ENCODE results near the gene NFIB. TPM values are rescaled to one million over a fixed set of nuclear protein-coding genes. Genes with fewer than 3 reads are reported as not detected.

The NFIB gene
- total RNA-seq, 1 donor from 2014 or later = 99.4 TPM

- H3K9me3 ChIP-seq = no peaks in the 10 kb centered on the region
- no peak for DNase-seq
- H3K36me3 ChIP-seq = no peaks in the 10 kb centered on the region
- no peaks in the 10 kb centered on the region for H3K27me3 ChIP-seq
- H3K4me1 ChIP-seq = peaks cover 50% of the 10 kb centered on the region
- peak overlapping the region; percentile 70 for H3K4me3 ChIP-seq
- TF ChIP-seq, protein P1, sequence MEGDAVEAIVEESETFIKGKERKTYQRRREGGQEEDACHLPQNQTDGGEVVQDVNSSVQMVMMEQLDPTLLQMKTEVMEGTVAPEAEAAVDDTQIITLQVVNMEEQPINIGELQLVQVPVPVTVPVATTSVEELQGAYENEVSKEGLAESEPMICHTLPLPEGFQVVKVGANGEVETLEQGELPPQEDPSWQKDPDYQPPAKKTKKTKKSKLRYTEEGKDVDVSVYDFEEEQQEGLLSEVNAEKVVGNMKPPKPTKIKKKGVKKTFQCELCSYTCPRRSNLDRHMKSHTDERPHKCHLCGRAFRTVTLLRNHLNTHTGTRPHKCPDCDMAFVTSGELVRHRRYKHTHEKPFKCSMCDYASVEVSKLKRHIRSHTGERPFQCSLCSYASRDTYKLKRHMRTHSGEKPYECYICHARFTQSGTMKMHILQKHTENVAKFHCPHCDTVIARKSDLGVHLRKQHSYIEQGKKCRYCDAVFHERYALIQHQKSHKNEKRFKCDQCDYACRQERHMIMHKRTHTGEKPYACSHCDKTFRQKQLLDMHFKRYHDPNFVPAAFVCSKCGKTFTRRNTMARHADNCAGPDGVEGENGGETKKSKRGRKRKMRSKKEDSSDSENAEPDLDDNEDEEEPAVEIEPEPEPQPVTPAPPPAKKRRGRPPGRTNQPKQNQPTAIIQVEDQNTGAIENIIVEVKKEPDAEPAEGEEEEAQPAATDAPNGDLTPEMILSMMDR (IDR thresholded peaks at IDR 0.05) = no peak
- peak overlapping the region; percentile 96 for H3K27ac ChIP-seq
- intact Hi-C loops (cut with DNase I) = no loop called here
- no peak for ATAC-seq
Observed at GRCh38 chr9:14321517-14322130, 7.7 kb upstream of the NFIB start.

GRCh38 chr9:14320271-14321181 lies 6.6 kb upstream of the NFIB start:
- TF ChIP-seq, protein P1 (IDR thresholded peaks at IDR 0.05) = no peak
- H3K27ac ChIP-seq = peak overlapping the region; percentile 96
- no peaks in the 10 kb centered on the region for H3K36me3 ChIP-seq
- H3K27me3 ChIP-seq = no peaks in the 10 kb centered on the region
- DNase-seq (no peak), ATAC-seq (no peak)
- H3K4me3 ChIP-seq = peak overlapping the region; percentile 70
- peaks cover 49% of the 10 kb centered on the region for H3K4me1 ChIP-seq
- H3K9me3 ChIP-seq = no peaks in the 10 kb centered on the region
- intact Hi-C loops (cut with DNase I) = no loop called here

DNA sequence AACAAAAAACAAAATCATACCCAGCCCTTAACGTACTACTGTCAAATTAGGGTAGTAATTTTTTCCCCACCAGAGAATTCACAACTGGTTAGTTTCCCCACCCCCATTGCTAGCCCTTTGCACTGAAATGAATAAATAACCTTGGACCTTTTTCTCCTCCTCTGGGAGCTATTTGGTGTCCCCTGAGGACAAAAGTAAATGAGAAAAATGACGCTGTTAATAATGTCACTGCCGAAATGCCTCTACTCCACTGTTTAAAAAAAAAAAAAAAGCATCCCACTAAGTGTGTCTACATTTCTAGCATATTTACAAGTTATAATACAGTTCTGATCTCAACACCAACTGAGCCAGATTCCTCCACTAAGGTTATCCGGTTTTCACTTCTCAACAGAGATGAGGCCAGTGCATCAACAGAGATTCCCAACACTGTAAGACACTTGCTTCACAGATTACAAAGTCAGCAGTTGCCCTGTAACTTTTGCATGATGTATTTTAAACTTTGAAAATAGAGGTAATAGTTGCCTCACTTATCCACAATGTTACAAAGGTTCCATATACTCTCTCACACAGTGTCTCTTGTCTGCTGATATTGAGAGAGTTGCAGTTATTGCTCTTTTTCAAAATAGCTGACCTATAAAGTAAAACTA lies 5.1 kb upstream of the NFIB start:
- Histone ChIP-seq H3K4me1 (peaks cover 48% of the 10 kb centered on the region), H3K27me3 (no peaks in the 10 kb centered on the region), H3K9me3 (no peaks in the 10 kb centered on the region), H3K27ac (peak overlapping the region; percentile 96), H3K36me3 (no peaks in the 10 kb centered on the region), H3K4me3 (peak overlapping the region; percentile 73)
- TF ChIP-seq, protein P1 (IDR thresholded peaks at IDR 0.05) = no peak
- ATAC-seq = no peak
- DNase-seq = no peak
- intact Hi-C loops (cut with DNase I) = no loop called here

DNA sequence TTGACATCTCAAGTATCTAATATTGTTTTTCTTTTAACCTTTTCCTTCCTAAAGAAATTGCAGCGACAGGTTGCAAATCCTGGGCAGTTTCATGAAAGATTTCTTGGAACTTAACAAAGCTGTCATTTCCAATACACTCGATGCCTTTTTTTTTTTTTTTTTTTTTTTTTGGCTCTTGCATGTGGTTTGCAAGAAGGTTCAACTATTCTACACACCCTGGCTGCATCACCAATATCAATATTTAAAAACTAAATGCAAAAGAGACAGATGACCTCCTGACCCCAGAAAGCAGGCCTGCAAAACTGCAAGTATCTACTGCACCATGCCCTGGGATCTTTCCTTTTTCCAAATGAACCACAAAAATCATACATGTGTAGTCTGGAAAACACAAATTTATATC lies 4.4 kb upstream of the NFIB start:
- H3K27ac ChIP-seq = peak overlapping the region; percentile 96
- H3K9me3 ChIP-seq = no peaks in the 10 kb centered on the region
- intact Hi-C loops (cut with DNase I) = no loop called here
- H3K36me3 ChIP-seq = no peaks in the 10 kb centered on the region
- DNase-seq = no peak
- ATAC-seq = no peak
- peak overlapping the region; percentile 73 for H3K4me3 ChIP-seq
- TF ChIP-seq, protein P1 (IDR thresholded peaks at IDR 0.05) = no peak
- peaks cover 43% of the 10 kb centered on the region for H3K4me1 ChIP-seq
- H3K27me3 ChIP-seq = no peaks in the 10 kb centered on the region

DNA sequence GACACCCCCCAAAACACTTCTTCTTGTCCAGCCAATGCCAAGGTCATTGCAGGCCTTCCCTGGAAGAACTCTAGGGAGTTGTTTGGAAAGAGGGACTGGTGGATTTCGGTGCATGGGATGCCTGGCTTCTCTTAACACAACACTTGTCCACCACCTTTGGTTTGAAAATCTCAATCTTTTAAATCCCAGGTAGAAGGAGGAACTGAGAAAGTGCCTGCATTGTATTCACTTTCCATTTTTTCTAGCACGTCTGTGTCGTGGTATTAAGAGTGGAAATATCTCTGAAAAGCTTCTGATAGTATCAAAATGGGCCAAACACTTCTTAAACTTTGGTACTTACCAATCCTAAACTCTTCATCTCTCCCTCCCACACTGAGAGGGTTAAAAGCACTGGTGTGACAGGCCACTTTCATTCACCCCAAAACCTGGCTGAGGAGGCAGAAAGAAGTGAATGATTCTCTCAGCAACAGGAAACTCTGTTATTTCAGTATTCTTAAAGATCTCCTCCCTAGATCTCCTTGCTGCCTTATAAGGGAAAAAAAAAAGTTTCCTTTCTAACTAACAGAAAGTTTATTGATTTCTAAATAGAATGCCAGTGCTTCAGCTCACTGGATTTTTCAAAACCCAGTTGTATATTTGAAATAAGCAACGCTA lies 3.9 kb upstream of the NFIB start:
- ATAC-seq (no peak), DNase-seq (no peak)
- peak overlapping the region; percentile 73 for H3K4me3 ChIP-seq
- H3K27me3 ChIP-seq = no peaks in the 10 kb centered on the region
- intact Hi-C loops (cut with DNase I) = no loop called here
- TF ChIP-seq, protein P1 (IDR thresholded peaks at IDR 0.05) = no peak
- peak overlapping the region; percentile 96 for H3K27ac ChIP-seq
- no peaks in the 10 kb centered on the region for H3K36me3 ChIP-seq
- no peaks in the 10 kb centered on the region for H3K9me3 ChIP-seq
- peaks cover 43% of the 10 kb centered on the region for H3K4me1 ChIP-seq
